CD14-positive monocyte (primary cell): ENCODE data around the gene TM2D1. TPM values are rescaled to one million over a fixed set of nuclear protein-coding genes. Genes with fewer than 3 reads are reported as not detected.

Source experiments
- DNase-seq, 3 donors: peaks; one replicate each; pipeline ENCODE4 v3.0.0-alpha.2; 2011 to 2022
- H2AFZ ChIP-seq: 2 replicates; pipeline ENCODE4 v1.6.0; 2012; ENCODE audit warnings: mild to moderate bottlenecking, low read depth, low read length, inconsistent platforms; ENCODE audit not compliant: insufficient read depth, poor library complexity, severe bottlenecking
- H3K27ac ChIP-seq, 2 donors: 1 replicate in 1 of 2; 2 replicates in 1 of 2; pipeline ENCODE4 v1.5.1; 2012 to 2013; ENCODE audit warnings: low read length in 2 of 2, control low read depth in 1 of 2, inconsistent platforms in 1 of 2, low read depth in 1 of 2, mild to moderate bottlenecking in 1 of 2
- H3K27me3 ChIP-seq, 2 donors: one replicate each; pipeline versions ENCODE4 v1.6.0 to v1.6.1; 2011 to 2013; ENCODE audit warnings: low read length in 2 of 2; ENCODE audit not compliant: control insufficient read depth in 2 of 2, insufficient read depth in 2 of 2
- H3K36me3 ChIP-seq, 2 donors: replicated peaks in 1 of 2; 1 replicate in 1 of 2; 2 replicates in 1 of 2; pipeline versions ENCODE4 v1.5.1 to v1.6.1; 2012 to 2013; ENCODE audit warnings: low read length in 2 of 2, control low read depth in 1 of 2, inconsistent platforms in 1 of 2, mild to moderate bottlenecking in 1 of 2; ENCODE audit not compliant: insufficient read depth in 2 of 2, control insufficient read depth in 1 of 2
- H3K4me1 ChIP-seq, 2 donors: 1 replicate in 1 of 2; 2 replicates in 1 of 2; pipeline versions ENCODE4 v1.5.1 to v1.6.1; 2012 to 2013; ENCODE audit warnings: low read length in 2 of 2, control low read depth in 1 of 2, inconsistent platforms in 1 of 2, mild to moderate bottlenecking in 1 of 2, moderate library complexity in 1 of 2; ENCODE audit not compliant: insufficient read depth in 2 of 2, control insufficient read depth in 1 of 2
- H3K4me2 ChIP-seq: replicated peaks from 2 replicates; pipeline ENCODE3; 2012; ENCODE audit warnings: low read length, moderate library complexity, mild to moderate bottlenecking; ENCODE audit not compliant: poor library complexity, severe bottlenecking; ENCODE audit errors: extremely low read depth
- H3K4me3 ChIP-seq, 3 experiments: fragments of 200-600 bp in 1 of 3; sonication (generic) in 1 of 3; replicated peaks in 1 of 3; 1 replicate in 2 of 3; 2 replicates in 1 of 3; pipeline ENCODE4 v1.5.1; 2011 to 2013; ENCODE audit warnings: low read length in 3 of 3, mild to moderate bottlenecking in 3 of 3, control low read depth in 2 of 3, low read depth in 2 of 3, inconsistent platforms in 1 of 3, moderate library complexity in 1 of 3
- H3K79me2 ChIP-seq: 2 replicates; pipeline ENCODE4 v1.6.0; 2012; ENCODE audit warnings: mild to moderate bottlenecking, control low read depth, inconsistent platforms, low read length, moderate library complexity; ENCODE audit not compliant: insufficient read depth
- H3K9ac ChIP-seq: 2 replicates; pipeline ENCODE4 v1.6.0; 2017; ENCODE audit warnings: low read length, mild to moderate bottlenecking; ENCODE audit not compliant: insufficient read depth, poor library complexity, severe bottlenecking
- H3K9me3 ChIP-seq, 2 donors: replicated peaks in 1 of 2; 1 replicate in 1 of 2; 2 replicates in 1 of 2; pipeline versions ENCODE4 v1.5.1 to v1.6.1; 2012 to 2013; ENCODE audit warnings: low read length in 2 of 2, control low read depth in 1 of 2; ENCODE audit not compliant: control insufficient read depth in 1 of 2, insufficient read depth in 1 of 2
- H4K20me1 ChIP-seq: 2 replicates; pipeline ENCODE4 v1.6.0; 2012; ENCODE audit warnings: mild to moderate bottlenecking, low read length, control low read depth, moderate library complexity; ENCODE audit not compliant: insufficient read depth
- H3K27ac Mint-ChIP-seq, 7 donors: one replicate each; pipeline ENCODE4 v1.8.0; 2020; ENCODE audit warnings: mild to moderate bottlenecking in 7 of 7, mixed read lengths in 7 of 7, moderate library complexity in 6 of 7, inconsistent platforms in 2 of 7
- H3K27me3 Mint-ChIP-seq, 3 donors: one replicate each; pipeline ENCODE4 v1.8.0; 2021 to 2022; ENCODE audit warnings: low read depth in 3 of 3, mild to moderate bottlenecking in 3 of 3, mixed read lengths in 3 of 3, moderate library complexity in 3 of 3, inconsistent platforms in 1 of 3
- H3K36me3 Mint-ChIP-seq, 2 donors: one replicate each; pipeline ENCODE4 v1.8.0; 2020; ENCODE audit warnings: mixed read lengths in 2 of 2, inconsistent platforms in 1 of 2, mild to moderate bottlenecking in 1 of 2
- H3K4me1 Mint-ChIP-seq: one replicate; pipeline ENCODE4 v1.8.0; 2020; ENCODE audit warnings: mild to moderate bottlenecking, mixed read lengths
- H3K4me3 Mint-ChIP-seq, 2 donors: one replicate each; pipeline ENCODE4 v1.8.0; 2020; ENCODE audit warnings: mild to moderate bottlenecking in 2 of 2, mixed read lengths in 2 of 2, moderate library complexity in 1 of 2
- H3K9me3 Mint-ChIP-seq, 7 donors: one replicate each; pipeline ENCODE4 v1.8.0; 2020 to 2022; ENCODE audit warnings: mixed read lengths in 7 of 7, mild to moderate bottlenecking in 6 of 7, moderate library complexity in 6 of 7, inconsistent platforms in 2 of 7
- WGBS: methylation state at CpG from one replicate; pipeline ENCODE4 v1.1.5; 2013; ENCODE audit warnings: missing lambda C conversion rate; ENCODE audit not compliant: insufficient coverage; 5-methylcytosine and 5-hydroxymethylcytosine counted together
- intact Hi-C, 2 donors: fragments of 100-400 bp; cut with micrococcal nuclease; formaldehyde crosslinking; loops; one replicate each; pipeline versions ENCODE4 v1.15.0 to v1.15.1; 2023
- polyA plus RNA-seq, 3 donors: library from polyadenylated mRNA; depleted of rRNA in 1 of 3; unstranded in 2 of 3; stranded (reverse) in 1 of 3; fragments of 300-500 nt in 2 of 3; fragments of >200 nt in 1 of 3; fragmentation: Illumina TruSeq in 2 of 3; gene quantifications; 1 replicate in 2 of 3; 2 replicates in 1 of 3; pipeline ENCODE4 v1.2.3, GENCODE V29; 2012 to 2021
- TF ChIP-seq, protein P1 (sequence below): fragments of 200-600 bp; IDR thresholded peaks from one replicate; pipeline ENCODE4 v1.8.0; 2022; ENCODE audit warnings: antibody characterized with exemption, mild to moderate bottlenecking

Gene TM2D1
- polyA plus RNA-seq, 3 donors = 32.6 to 46.6 (median 41.8) TPM

DNA sequence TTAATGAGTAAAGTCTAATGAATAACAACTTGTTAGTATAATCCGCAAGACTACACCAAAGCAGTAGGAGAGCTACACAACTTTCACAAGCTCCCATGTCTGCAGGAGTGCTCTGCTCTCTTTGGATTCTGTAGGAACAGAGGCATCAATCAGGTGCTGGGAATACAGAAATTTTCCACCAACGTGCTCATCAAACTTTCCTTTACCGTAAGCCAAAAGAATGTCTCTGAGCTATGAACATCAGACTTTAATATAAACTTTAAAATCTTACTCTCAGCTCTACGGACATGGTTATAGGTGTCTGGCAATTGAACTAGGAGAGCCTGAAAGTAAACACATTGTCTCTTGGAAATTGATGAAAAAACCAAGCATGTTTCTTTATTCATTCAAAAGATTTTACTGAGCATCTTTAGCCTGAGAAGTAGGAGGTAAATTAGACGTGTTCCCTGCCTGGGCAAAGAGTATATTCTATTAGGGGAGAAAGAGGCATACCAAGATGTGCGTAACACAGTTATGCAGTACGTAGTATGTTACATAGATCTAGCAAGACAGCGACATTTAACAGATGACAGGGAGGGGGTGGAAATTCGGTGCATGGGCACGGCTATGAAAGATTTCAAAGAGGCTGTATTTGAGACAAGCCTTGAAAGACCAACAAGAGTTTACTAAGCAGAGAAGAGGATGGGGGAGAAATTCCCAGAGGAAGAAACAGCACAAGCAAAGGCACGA lies 85.2 kb downstream of the TM2D1 start:
- H3K36me3 Mint-ChIP-seq = peaks cover 0 to 2% of the 10 kb centered on the region in 2 donors
- Histone ChIP-seq H3K36me3 (no peaks in the 10 kb centered on the region), H3K4me1 (peaks cover 9 to 41% of the 10 kb centered on the region in 2 donors), H4K20me1 (no peaks in the 10 kb centered on the region), H3K27ac (no peak overlapping the region), H3K4me3 (no peak overlapping the region), H3K9me3 (no peaks in the 10 kb centered on the region), H2AFZ (no peak overlapping the region), H3K4me2 (no peak overlapping the region), H3K9ac (no peak overlapping the region), H3K27me3 (no peaks in the 10 kb centered on the region), H3K79me2 (no peaks in the 10 kb centered on the region)
- WGBS = 100% methylated on average over 6 of the region's 11 CpGs
- no peak overlapping the region for H3K4me3 Mint-ChIP-seq
- peak overlapping the region in 1 of 7 donors; percentile 72 for H3K27ac Mint-ChIP-seq
- TF ChIP-seq, protein P1, sequence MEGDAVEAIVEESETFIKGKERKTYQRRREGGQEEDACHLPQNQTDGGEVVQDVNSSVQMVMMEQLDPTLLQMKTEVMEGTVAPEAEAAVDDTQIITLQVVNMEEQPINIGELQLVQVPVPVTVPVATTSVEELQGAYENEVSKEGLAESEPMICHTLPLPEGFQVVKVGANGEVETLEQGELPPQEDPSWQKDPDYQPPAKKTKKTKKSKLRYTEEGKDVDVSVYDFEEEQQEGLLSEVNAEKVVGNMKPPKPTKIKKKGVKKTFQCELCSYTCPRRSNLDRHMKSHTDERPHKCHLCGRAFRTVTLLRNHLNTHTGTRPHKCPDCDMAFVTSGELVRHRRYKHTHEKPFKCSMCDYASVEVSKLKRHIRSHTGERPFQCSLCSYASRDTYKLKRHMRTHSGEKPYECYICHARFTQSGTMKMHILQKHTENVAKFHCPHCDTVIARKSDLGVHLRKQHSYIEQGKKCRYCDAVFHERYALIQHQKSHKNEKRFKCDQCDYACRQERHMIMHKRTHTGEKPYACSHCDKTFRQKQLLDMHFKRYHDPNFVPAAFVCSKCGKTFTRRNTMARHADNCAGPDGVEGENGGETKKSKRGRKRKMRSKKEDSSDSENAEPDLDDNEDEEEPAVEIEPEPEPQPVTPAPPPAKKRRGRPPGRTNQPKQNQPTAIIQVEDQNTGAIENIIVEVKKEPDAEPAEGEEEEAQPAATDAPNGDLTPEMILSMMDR = no peak
- intact Hi-C loops = loop anchor here in 1 of 2 donors (10.0 kb wide), 1 partner anchor 185 kb away; no protein-coding TSS in a partner anchor
- H3K27me3 Mint-ChIP-seq = peaks cover 0 to 4% (median 2%) of the 10 kb centered on the region in 3 donors
- no peaks in the 10 kb centered on the region for H3K9me3 Mint-ChIP-seq
- DNase-seq = no peak
- H3K4me1 Mint-ChIP-seq = peaks cover 42% of the 10 kb centered on the region

DNA sequence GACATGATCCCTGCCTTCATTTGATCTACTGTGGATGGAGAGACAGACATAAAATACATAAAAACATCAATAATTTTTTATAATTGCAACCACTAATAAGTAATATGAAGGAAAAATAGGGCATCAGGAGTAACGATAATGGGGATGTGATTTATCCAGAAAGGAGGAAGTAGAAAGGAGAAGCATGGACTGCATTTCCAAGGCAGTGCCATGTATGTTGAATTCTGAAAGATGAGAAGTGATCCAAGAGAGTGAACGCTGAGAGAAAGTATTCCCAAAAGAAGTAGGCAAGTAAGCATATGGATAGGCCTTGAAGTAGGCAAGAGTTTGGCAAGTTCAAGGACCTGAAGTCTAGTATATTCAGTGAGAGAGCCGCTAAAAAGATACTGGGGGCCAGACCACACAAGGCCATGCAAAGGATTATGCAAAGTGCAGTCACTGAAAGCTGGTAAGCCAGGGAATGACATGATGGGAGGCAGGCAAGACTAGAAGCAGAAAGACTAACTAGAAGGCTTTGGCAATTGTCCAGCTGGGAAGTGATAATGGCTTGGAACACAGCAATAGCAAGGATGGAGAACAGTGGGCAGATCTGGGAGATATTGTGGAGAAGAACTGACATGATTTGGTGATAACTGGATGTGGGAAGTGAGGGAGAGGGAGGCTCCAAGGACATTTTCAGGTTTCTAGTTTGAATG lies 85.9 kb downstream of the TM2D1 start:
- intact Hi-C loops = no loop called here
- no peak overlapping the region for H3K4me3 ChIP-seq
- Mint-ChIP-seq H3K27me3 (peaks cover 0 to 5% (median 2%) of the 10 kb centered on the region in 3 donors), H3K36me3 (peaks cover 0 to 2% of the 10 kb centered on the region in 2 donors), H3K4me3 (no peak overlapping the region), H3K27ac (peak overlapping the region in 3 of 7 donors; percentile 30 to 60 (median 45)), H3K4me1 (peaks cover 42% of the 10 kb centered on the region), H3K9me3 (no peaks in the 10 kb centered on the region)
- no peak overlapping the region for H3K4me2 ChIP-seq
- H3K9me3 ChIP-seq = no peaks in the 10 kb centered on the region
- no peak overlapping the region for H3K9ac ChIP-seq
- TF ChIP-seq, protein P1 = no peak
- no peak overlapping the region for H2AFZ ChIP-seq
- no peaks in the 10 kb centered on the region for H3K79me2 ChIP-seq
- no peaks in the 10 kb centered on the region for H3K27me3 ChIP-seq
- H3K27ac ChIP-seq = no peak overlapping the region
- H3K4me1 ChIP-seq = peaks cover 9 to 41% of the 10 kb centered on the region in 2 donors
- DNase-seq = peak in 1 of 3 donors; percentile 33
- 44% methylated on average over 3 of the region's 3 CpGs for WGBS
- no peaks in the 10 kb centered on the region for H4K20me1 ChIP-seq
- no peaks in the 10 kb centered on the region for H3K36me3 ChIP-seq
